HG02840 (cell line): ENCODE data around the gene PER1.
"Not testable (repeated sequence)": the region's sequence is repeated elsewhere in the genome, so short reads cannot be mapped to it uniquely, and the experiment has no call there.

ENCODE experiments used
- ATAC-seq: cut with Tn5 transposase; IDR thresholded peaks from one replicate; pipeline ENCODE4 v1.9.1; 2021; ENCODE audit warnings: mild to moderate bottlenecking, moderate library complexity, moderate number of reproducible peaks; ENCODE audit not compliant: unreplicated experiment, low FRiP score

PER1 gene

GRCh38 chr17:8173056-8173870 is 21.1 kb upstream of the PER1 start:
- peak; percentile 68 for ATAC-seq

- ATAC-seq: not testable (repeated sequence)
Measured at GRCh38 chr17:8170186-8170585, 18.0 kb upstream of the PER1 start.

GRCh38 chr17:8167526-8167925 is 15.3 kb upstream of the PER1 start:
- no peak for ATAC-seq

- no peak for ATAC-seq
Measured at GRCh38 chr17:8166731-8167130, 14.5 kb upstream of the PER1 start.

GRCh38 chr17:8164815-8165131 is 12.6 kb upstream of the PER1 start:
- no peak for ATAC-seq

- no peak for ATAC-seq
Measured at GRCh38 chr17:8163978-8164814, 12.0 kb upstream of the PER1 start.

GRCh38 chr17:8162997-8163977 is 11.1 kb upstream of the PER1 start:
- ATAC-seq: no peak

GRCh38 chr17:8162233-8162996 is 10.2 kb upstream of the PER1 start, which contains the start of gene VAMP2:
VAMP2 (minus strand) TSS chr17:8162948; CDS start chr17:8162879, 69 bp downstream.
- ATAC-seq: no peak

GRCh38 chr17:8161289-8162232 is 9.4 kb upstream of the PER1 start:
- ATAC-seq: no peak

- no peak for ATAC-seq
Measured at GRCh38 chr17:8160741-8161221, 8.6 kb upstream of the PER1 start.

GRCh38 chr17:8160224-8160577 is 8.0 kb upstream of the PER1 start:
- no peak for ATAC-seq

- ATAC-seq: no peak
Measured at GRCh38 chr17:8159459-8160223, 7.4 kb upstream of the PER1 start.

- ATAC-seq: no peak
Measured at GRCh38 chr17:8159032-8159400, 6.8 kb upstream of the PER1 start.

GRCh38 chr17:8158267-8159031 is 6.2 kb upstream of the PER1 start:
- ATAC-seq: no peak

- ATAC-seq: peak; percentile 79
Measured at GRCh38 chr17:8156246-8156992, 4.2 kb upstream of the PER1 start.

- no peak for ATAC-seq
Measured at GRCh38 chr17:8155996-8156245, 3.7 kb upstream of the PER1 start.
